CD4-positive, alpha-beta T cell (primary cell): ENCODE data around the gene TOP3B. TPM values are rescaled to one million over a fixed set of nuclear protein-coding genes. Genes with fewer than 3 reads are reported as not detected.

Experiments used
- ATAC-seq: fragments of 200-7000 bp; cut with Tn5 transposase; one replicate; pipeline ENCODE4 v1.10.0; 2022; ENCODE audit warnings: mild to moderate bottlenecking; ENCODE audit not compliant: poor library complexity
- CTCF ChIA-PET: fragments of 350-600 bp; sonication (Branson Sonifier 250); formaldehyde crosslinking; loops from one replicate; lab custom pipeline; 2021; ENCODE audit warnings: antibody characterized with exemption, inconsistent platforms; lab: Charles Lee
- POLR2A ChIA-PET: fragments of 350-600 bp; sonication (Branson Sonifier 250); formaldehyde crosslinking; loops from one replicate; lab custom pipeline; 2021; ENCODE audit warnings: antibody characterized with exemption, inconsistent platforms; lab: Charles Lee
- DNase-seq, 14 experiments: peaks; one replicate each; pipeline ENCODE4 v3.0.0-alpha.2; 2013 to 2020; ENCODE audit warnings: mixed read lengths in 2 of 14
- H3K27ac ChIP-seq, 2 donors: one replicate each; pipeline versions ENCODE4 v1.5.1 to v1.7.0; 2013; ENCODE audit warnings: low read length in 2 of 2, low read depth in 1 of 2, mild to moderate bottlenecking in 1 of 2
- H3K27me3 ChIP-seq, 2 experiments: 1 replicate in 1 of 2; 2 replicates in 1 of 2; pipeline versions ENCODE4 v1.6.1 to v1.7.0; 2013; ENCODE audit warnings: low read length in 2 of 2, control low read depth in 1 of 2, mild to moderate bottlenecking in 1 of 2, moderate library complexity in 1 of 2; ENCODE audit not compliant: insufficient read depth in 2 of 2, control insufficient read depth in 1 of 2
- H3K36me3 ChIP-seq: one replicate; pipeline ENCODE4 v1.6.1; 2013; ENCODE audit warnings: low read length, control low read depth; ENCODE audit not compliant: insufficient read depth
- H3K4me1 ChIP-seq: one replicate; pipeline ENCODE4 v1.6.1; 2013; ENCODE audit warnings: low read length, control low read depth; ENCODE audit not compliant: insufficient read depth
- H3K4me3 ChIP-seq: one replicate; pipeline ENCODE4 v1.5.1; 2013; ENCODE audit warnings: mild to moderate bottlenecking, low read length, moderate library complexity
- H3K9me3 ChIP-seq, 2 experiments: 1 replicate in 1 of 2; 2 replicates in 1 of 2; pipeline versions ENCODE4 v1.6.1 to v1.7.0; 2013; ENCODE audit warnings: low read length in 2 of 2, mild to moderate bottlenecking in 2 of 2, control low read depth in 1 of 2, moderate library complexity in 1 of 2; ENCODE audit not compliant: control insufficient read depth in 1 of 2, insufficient read depth in 1 of 2
- H3K27ac Mint-ChIP-seq: one replicate; pipeline ENCODE4 v1.8.0; 2020; ENCODE audit warnings: mixed read lengths
- H3K27me3 Mint-ChIP-seq: one replicate; pipeline ENCODE4 v1.8.0; 2021; ENCODE audit warnings: mixed read lengths
- H3K36me3 Mint-ChIP-seq: one replicate; pipeline ENCODE4 v1.8.0; 2021; ENCODE audit warnings: low read depth, mixed read lengths
- H3K4me1 Mint-ChIP-seq: one replicate; pipeline ENCODE4 v1.8.0; 2021; ENCODE audit warnings: low read depth, mixed read lengths
- H3K4me3 Mint-ChIP-seq: one replicate; pipeline ENCODE4 v1.8.0; 2020; ENCODE audit warnings: mild to moderate bottlenecking, mixed read lengths
- H3K9me3 Mint-ChIP-seq: one replicate; pipeline ENCODE4 v1.8.0; 2020; ENCODE audit warnings: mixed read lengths
- intact Hi-C, 2 experiments: fragments of 100-400 bp; cut with DNase I in 1 of 2; cut with micrococcal nuclease in 1 of 2; formaldehyde crosslinking; loops; one replicate each; pipeline versions ENCODE4 v1.15.1 to v1.9.0; 2023 to 2025; cut with DNase I, micrococcal nuclease
- total RNA-seq, 174 experiments: library from RNA in 2 of 174; stranded (reverse) in 2 of 174; gene quantifications; one replicate each; pipeline ENCODE4 v1.2.3 and lab custom pipeline; 2021 to 2026
- TF ChIP-seq, protein P1 (sequence below): fragments of 200-600 bp; IDR thresholded peaks from one replicate; pipeline ENCODE4 v1.8.0; 2022; ENCODE audit warnings: antibody characterized with exemption, mild to moderate bottlenecking

Gene TOP3B
- total RNA-seq, 2 experiments from 2014 or later, result 60.2 to 62.8 TPM

DNA sequence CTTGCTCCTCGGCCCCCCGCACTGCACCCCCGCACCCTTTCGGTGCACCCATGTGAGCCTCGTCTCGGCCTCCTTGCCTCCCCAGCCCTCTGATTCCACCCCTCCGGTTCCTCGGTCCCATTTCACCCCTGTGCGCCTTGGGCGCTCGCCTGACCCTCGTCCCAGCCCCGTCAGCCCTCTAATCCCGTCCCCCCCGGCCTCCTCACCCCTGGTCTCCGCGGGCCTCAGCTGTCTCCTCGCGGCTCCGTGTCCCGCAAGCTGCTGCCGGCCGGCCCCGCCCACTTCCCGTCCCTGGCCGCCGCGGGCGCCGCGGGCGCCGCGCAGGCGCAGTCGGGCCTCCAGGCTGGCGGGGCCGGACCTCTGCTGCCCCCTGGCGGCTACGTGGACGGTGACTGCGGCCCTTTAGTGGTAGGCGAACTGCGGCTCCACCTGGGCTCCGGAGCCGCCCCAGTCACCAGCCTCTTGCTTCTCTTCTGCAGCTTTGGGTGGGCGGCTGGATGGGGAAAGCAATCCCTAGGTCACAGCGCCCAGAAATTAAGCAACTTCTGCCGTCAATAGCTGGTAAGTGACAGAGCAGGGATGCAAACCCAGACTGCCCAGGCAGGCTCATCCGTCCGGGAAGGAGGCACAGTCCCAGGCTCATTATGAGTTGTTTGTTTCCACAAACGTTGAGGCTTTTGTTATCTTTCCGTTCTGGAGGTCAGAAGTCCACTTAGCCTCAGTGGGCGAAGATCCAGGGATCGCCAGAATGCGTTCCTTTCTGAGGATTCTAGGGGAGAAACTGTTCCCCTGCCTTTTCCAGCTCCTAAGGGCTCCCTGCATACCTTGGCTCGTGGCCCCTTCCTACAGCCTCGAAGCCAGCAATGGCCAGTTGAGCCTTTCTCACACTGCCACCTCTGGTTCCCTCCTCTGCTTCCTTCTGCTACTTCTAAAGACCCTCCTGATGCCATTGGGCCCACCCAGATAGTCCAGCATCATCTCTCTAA lies 29.7 kb downstream of the TOP3B start, which contains the start of gene PPM1F:
TSS of gene PPM1F (minus strand) at position 263 of the 986 bp plus-strand sequence. CDS start 6,800 bp downstream, outside the sequence.
- peaks cover 5% of the 10 kb centered on the region for H3K36me3 Mint-ChIP-seq
- ChIA-PET CTCF (interaction anchor here (0.6 to 5.2 kb wide), 18 partner anchors 8 to 346 kb away, joined by 3 to 117 read pairs (median 4); partner anchors contain the start of genes PPIL2 and TOP3B), POLR2A (interaction anchor here (1.0 to 2.5 kb wide), 3 partner anchors 11 to 29 kb away, joined by 3 to 26 read pairs (median 5); partner anchors contain the start of gene TOP3B)
- ATAC-seq, result peak; percentile 91
- H3K36me3 ChIP-seq, result no peaks in the 10 kb centered on the region
- H3K9me3 Mint-ChIP-seq, result no peaks in the 10 kb centered on the region
- H3K27ac ChIP-seq, result no peak within 1 kb of the TSS
- H3K27ac Mint-ChIP-seq, result peak within 1 kb of the TSS; percentile 33
- H3K9me3 ChIP-seq, result no peaks in the 10 kb centered on the region
- intact Hi-C loops, result loop anchor here (1.0 to 5.0 kb wide), 4 partner anchors 14 to 240 kb away; partner anchors contain the start of gene MAPK1 (in 1 of the 2)
- H3K27me3 ChIP-seq, result no peaks in the 10 kb centered on the region
- H3K4me3 Mint-ChIP-seq, result peak within 1 kb of the TSS; percentile 89
- peaks cover 25% of the 10 kb centered on the region for H3K4me1 Mint-ChIP-seq
- DNase-seq, result peak; percentile 79 to 96 (median 90)
- peaks cover 18% of the 10 kb centered on the region for H3K4me1 ChIP-seq
- H3K27me3 Mint-ChIP-seq, result no peaks in the 10 kb centered on the region
- TF ChIP-seq, protein P1, sequence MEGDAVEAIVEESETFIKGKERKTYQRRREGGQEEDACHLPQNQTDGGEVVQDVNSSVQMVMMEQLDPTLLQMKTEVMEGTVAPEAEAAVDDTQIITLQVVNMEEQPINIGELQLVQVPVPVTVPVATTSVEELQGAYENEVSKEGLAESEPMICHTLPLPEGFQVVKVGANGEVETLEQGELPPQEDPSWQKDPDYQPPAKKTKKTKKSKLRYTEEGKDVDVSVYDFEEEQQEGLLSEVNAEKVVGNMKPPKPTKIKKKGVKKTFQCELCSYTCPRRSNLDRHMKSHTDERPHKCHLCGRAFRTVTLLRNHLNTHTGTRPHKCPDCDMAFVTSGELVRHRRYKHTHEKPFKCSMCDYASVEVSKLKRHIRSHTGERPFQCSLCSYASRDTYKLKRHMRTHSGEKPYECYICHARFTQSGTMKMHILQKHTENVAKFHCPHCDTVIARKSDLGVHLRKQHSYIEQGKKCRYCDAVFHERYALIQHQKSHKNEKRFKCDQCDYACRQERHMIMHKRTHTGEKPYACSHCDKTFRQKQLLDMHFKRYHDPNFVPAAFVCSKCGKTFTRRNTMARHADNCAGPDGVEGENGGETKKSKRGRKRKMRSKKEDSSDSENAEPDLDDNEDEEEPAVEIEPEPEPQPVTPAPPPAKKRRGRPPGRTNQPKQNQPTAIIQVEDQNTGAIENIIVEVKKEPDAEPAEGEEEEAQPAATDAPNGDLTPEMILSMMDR, result peak; percentile 57
- H3K4me3 ChIP-seq, result peak within 1 kb of the TSS; percentile 73

DNA sequence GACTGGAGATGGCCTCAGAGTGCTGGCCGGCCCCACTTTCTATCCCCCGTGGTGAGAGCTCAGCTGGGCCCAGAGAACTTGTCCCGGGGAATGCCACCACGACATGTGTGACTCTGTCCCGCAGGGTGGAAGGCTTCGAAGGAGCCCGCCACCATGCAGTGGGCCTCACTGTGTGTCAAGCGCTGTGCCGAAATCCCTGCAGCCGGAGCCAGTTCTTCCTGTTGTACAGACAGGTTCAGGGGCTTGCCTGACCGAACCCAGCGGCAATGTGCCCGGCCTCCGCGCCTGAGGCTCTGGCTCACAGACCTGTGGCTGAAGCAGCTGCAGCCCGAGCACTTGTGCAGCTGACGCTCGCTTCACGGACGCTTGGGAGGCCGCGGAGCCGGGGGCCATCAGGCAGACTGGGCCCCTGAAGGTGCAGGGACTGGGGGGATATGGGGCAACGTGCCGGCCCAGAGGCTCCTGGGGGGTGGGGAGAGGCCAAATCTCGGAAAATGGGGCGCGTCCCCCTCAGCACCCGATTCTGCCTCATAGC lies 30.6 kb downstream of the TOP3B start:
- Mint-ChIP-seq H3K4me3 (peak overlapping the region; percentile 89), H3K36me3 (peaks cover 5% of the 10 kb centered on the region), H3K27me3 (no peaks in the 10 kb centered on the region), H3K4me1 (peaks cover 29% of the 10 kb centered on the region), H3K9me3 (no peaks in the 10 kb centered on the region), H3K27ac (no peak overlapping the region)
- ATAC-seq, result peak; percentile 4
- Histone ChIP-seq H3K27me3 (no peaks in the 10 kb centered on the region), H3K4me1 (peaks cover 18% of the 10 kb centered on the region), H3K9me3 (no peaks in the 10 kb centered on the region), H3K4me3 (peak overlapping the region; percentile 73), H3K27ac (no peak overlapping the region), H3K36me3 (no peaks in the 10 kb centered on the region)
- TF ChIP-seq, protein P1, result no peak
- intact Hi-C loops, result loop anchor here (1.0 to 5.0 kb wide), 4 partner anchors 13 to 239 kb away; partner anchors contain the start of gene MAPK1 (in 1 of the 2)
- POLR2A ChIA-PET, result interaction anchor here (1.0 to 2.5 kb wide), 3 partner anchors 10 to 30 kb away, joined by 3 to 26 read pairs (median 5); partner anchors contain the start of gene TOP3B
- CTCF ChIA-PET, result interaction anchor here (0.6 to 5.2 kb wide), 18 partner anchors 7 to 345 kb away, joined by 3 to 117 read pairs (median 4); partner anchors contain the start of genes PPIL2 and TOP3B
- DNase-seq, result peak in 7 of 14 experiments; percentile 3 to 44 (median 15)

DNA sequence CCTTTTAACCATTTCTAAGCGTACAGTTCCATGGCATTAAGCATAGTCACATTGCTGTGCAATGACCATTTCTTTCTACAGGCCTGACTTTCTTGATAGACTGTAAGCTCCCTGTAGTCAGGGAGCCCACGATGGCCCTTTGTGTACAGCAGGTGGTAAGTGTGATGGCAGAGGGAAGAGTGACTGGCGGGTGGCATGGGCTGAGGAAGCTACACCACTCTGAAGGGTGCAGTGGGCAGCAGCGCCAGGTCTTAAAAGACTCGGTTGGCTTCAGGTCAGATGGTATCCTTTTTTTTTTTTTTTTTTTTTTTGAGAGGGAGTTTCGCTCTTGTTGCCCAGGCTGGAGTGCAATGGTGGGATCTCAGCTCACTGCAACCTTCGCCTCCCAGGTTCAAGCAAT lies 31.5 kb downstream of the TOP3B start:
- Mint-ChIP-seq H3K4me1 (peaks cover 29% of the 10 kb centered on the region), H3K36me3 (peaks cover 5% of the 10 kb centered on the region), H3K27me3 (no peaks in the 10 kb centered on the region), H3K27ac (no peak overlapping the region), H3K9me3 (no peaks in the 10 kb centered on the region), H3K4me3 (peak overlapping the region; percentile 71)
- ChIA-PET CTCF (interaction anchor here (5.2 kb wide), 1 partner anchor 12 kb away, joined by 117 read pairs; no protein-coding TSS in a partner anchor), POLR2A (no interaction called here)
- ATAC-seq (no peak), DNase-seq (no peak)
- no peak overlapping the region for H3K4me3 ChIP-seq
- H3K36me3 ChIP-seq, result no peaks in the 10 kb centered on the region
- intact Hi-C loops, result loop anchor here in 1 of 2 experiments (5.0 kb wide), 1 partner anchor 84 kb away; the partner anchor contains the start of gene MAPK1
- TF ChIP-seq, protein P1, result no peak
- peaks cover 18% of the 10 kb centered on the region for H3K4me1 ChIP-seq
- H3K9me3 ChIP-seq, result no peaks in the 10 kb centered on the region
- no peaks in the 10 kb centered on the region for H3K27me3 ChIP-seq
- H3K27ac ChIP-seq, result no peak overlapping the region
